NCI-H82 treated with DMSO at 0.1 percent for 48 hours (cell line): ENCODE data around the gene ELP5.
A peak's percentile ranks its signal among the peaks of the same experiment; 100 is the strongest.

Experiments
- DNase-seq: peaks from one replicate; lab custom pipeline; 2025; ENCODE audit not compliant: unreplicated experiment; lab: John Stamatoyannopoulos, UW

Gene ELP5

GRCh38 chr17:7308625-7309433 is 56.8 kb downstream of the ELP5 start:
- peak; percentile 60 for DNase-seq
